Thyroid gland (tissue), 4 donors: Measurements from ENCODE around the gene TERF2IP.

Experiments
- CTCF ChIP-seq, 6 experiments: fragments of 200-600 bp in 3 of 6; fragments of 450-650 bp in 3 of 6; sonication (generic) in 3 of 6; IDR thresholded peaks; one replicate each; pipeline ENCODE4 v1.5.1; 2016 to 2019; ENCODE audit warnings: antibody characterized with exemption in 6 of 6, mild to moderate bottlenecking in 2 of 6, inconsistent platforms in 1 of 6, moderate library complexity in 1 of 6
- POLR2A ChIP-seq, 2 donors: fragments of 450-650 bp; IDR thresholded peaks; one replicate each; pipeline ENCODE4 v1.6.1; 2017; ENCODE audit warnings: antibody characterized with exemption in 2 of 2, mild to moderate bottlenecking in 2 of 2, moderate library complexity in 1 of 2

GRCh38 chr16:75653922-75654321, 6.3 kb downstream of the TERF2IP start:
- TF ChIP-seq CTCF (IDR thresholded peaks at IDR 0.05): no peak
- TF ChIP-seq POLR2A (IDR thresholded peaks at IDR 0.05): no peak
